SIG-M5 (cell line): ENCODE measurements around the gene CLIP1.
"Not testable (repeated sequence)": the region's sequence is repeated elsewhere in the genome, so short reads cannot be mapped to it uniquely, and the experiment has no call there.

ENCODE experiments used
- DNase-seq: peaks from one replicate; lab custom pipeline; 2025; lab: John Stamatoyannopoulos, UW

The CLIP1 gene

DNA sequence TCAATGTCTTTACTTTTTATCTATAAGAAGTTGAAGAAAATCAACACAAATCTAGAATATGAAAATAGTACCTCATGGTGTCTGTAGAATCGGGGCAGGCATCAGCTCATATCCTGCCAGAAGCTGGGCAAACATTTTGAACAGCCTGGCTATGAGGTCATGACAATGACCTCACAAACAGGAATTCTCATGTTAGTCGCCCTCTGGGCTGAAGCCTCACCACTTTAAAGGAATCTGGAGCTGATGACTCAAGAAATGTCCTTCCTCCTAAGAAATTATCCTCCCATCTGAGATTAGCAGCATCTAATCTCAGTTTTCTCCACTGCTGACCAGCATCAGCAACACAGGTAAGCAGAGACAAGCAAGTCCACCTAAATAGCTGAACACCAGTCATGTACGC is 27.1 kb downstream of the CLIP1 start:
- no peak for DNase-seq

DNA sequence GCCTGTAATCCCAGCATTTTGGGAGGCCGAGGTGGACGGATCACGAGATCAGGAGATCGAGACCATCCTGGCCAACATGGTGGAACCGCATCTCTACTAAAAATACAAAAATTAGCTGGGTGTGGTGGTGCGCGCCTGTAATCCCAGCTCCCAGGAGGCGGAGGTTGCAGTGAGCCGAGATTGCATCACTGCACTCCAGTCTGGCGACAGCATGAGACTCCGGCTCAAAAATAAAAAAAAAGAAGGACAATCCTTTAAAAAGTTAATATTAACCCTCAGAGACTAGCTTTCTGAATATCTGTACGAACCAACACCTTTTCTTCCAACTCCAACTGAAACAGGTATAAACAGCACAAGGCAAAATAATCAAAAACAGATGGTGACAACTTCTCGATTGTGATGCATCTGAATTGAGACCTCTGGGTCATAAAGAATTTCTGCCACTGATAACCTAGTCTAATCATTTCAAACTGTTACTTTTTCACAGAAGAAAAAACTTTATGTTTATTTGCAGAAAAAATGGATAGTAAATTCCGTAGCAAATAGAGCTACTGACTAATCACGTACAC is 27.8 kb downstream of the CLIP1 start:
- DNase-seq, result no peak

DNA sequence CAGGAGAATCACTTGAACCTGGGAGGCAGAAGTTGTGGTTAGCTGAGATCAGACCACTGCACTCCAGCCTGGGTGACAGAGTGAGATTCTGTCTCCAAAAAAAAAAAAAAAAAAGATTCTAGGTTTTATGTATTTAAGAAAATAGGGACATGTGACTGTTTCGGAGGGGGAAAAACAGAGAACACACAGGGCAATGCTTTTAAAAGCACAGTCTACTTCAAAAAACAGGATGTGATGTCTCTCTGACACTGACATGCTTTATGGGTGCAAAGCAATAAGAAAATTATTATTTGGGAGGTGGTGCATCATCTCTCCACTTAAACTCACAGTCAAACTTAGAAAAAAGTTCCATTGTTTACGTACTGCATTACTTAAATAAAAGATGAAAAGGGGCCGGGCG is 28.7 kb downstream of the CLIP1 start:
- DNase-seq, result no peak

DNA sequence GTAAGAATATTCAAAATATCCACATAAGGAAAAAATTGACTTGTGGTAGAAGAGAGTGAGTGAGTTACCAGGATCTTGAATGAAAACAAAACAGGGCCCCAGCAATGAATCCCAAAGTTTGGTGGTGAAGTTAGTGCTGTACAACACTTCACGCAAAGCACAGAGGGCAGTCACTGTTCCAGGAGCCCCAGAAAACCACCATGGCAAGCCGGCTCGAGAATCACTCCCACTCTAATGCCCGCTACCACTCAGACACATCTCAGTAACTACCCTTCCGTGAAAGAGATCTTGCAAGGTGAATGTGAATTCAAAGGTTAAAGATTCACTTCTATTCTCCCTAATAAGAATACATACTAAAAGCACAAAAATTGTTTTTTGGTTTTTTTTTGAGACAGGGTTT is 30.1 kb downstream of the CLIP1 start:
- DNase-seq, result no peak

DNA sequence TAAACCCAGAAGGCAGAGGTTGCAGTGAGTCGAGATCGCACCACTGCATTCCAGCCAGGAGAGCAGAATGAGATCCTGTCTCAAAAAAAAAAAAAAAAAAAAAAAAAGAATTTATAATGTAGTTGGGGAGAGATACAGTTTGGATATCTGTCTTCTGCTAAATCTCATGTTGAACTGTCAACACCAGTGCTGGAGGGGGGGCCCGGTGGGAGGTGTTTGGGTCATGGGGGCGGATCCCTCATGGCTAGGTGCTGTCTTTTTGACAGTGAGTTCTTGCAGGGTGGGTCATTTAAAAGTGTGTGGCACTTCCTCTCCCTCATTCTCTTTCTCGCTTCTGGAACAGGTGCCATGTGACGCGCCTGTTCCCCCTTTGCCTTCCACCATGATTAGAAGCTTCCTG is 32.8 kb downstream of the CLIP1 start:
- DNase-seq, result no peak

DNA sequence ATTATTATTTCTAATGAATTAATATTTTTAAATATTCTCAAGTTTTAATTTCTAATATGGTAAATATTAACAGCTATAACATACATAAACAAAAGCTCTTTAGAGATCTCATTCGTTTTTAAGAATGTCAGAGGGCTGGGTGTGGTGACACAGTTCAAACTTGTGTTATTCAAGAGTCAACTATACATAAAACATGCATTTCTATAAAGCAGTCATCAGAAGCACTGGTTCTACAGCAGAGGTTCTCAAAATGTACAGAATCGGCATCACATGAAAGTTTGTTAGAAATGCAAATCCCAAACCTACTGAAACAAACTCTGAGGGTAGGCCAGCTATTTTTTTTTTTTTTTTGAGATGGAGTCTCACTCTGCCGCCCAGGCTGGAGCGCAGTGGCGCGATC is 34.6 kb downstream of the CLIP1 start:
- no peak for DNase-seq

DNA sequence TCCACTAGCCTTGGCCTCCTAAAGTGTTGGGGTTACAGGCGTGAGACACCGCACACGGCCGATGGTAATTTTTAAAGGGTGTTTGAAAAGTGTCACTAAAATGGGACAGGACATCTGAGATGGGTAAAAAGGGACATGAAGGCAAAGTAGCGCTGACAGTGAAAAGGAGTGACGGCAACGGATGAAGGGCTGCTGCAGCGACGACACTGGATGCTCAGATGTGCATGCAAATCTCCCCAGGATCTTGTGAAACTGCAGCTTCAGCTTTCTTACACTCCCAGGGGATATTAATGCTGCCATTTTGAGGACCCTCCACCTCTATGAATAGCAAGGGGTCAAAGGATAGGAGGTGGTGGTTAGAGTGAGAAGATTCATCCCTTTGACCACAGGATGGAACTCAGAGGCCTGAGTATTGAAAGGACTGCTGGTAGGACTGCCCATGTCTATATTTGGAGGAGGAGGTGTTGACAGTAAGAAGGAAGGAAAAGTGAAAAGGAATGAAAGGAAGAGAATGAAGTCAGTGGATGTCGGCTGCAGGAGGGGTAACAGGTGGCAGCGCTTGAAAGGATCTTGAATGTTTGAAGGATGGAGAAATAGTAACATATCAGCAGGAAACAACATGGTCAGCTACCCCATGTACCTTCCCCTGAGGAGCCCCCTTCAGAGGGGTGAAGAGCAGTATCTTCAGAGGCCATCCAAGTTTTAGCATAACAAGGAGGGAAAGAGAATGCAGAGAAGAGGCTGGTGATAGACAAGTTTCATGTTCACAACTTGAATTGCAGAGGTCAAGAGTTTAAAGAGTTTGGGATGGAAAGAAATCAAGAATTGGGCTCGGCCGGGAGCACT is 37.1 kb downstream of the CLIP1 start:
- no peak for DNase-seq

DNA sequence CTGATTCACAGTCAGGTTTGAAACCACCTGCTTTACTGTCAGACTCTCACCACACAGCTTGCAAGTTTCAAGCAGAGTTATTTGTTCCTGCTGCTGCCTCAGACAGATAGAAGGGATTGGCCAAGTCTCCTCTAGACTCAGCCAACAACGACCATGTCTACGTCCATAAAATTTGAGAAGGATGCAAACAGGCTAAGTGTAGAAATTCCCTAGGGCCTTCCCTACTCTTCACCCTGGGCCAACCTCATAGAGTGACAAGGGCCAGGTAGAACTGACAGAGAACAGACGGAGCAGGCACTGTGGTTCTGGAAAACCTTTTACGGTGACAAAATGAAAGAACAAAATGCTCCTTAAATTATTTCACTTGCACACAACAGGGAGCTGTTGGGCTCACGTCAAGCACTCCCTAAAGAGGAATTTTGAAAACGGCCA is 39.5 kb downstream of the CLIP1 start:
- no peak for DNase-seq

DNA sequence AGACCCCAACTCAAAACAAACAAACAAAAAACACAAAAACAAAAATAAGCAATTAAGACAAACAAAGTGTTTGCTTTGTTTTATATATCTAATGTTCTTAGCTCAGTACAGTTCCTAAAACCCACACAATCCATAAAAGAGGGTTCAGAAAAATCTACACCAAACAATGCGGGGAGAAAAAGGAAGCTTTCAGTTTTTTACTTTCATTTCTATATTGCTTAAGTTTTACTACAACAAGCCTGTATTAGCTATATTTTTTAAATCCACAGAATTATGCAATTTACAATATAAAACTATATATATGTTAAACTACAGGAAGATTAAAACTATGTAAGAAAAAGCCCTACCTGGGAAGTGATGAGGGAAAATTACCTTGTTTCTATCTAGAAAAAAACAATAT is 41.4 kb downstream of the CLIP1 start:
- no peak for DNase-seq

DNA sequence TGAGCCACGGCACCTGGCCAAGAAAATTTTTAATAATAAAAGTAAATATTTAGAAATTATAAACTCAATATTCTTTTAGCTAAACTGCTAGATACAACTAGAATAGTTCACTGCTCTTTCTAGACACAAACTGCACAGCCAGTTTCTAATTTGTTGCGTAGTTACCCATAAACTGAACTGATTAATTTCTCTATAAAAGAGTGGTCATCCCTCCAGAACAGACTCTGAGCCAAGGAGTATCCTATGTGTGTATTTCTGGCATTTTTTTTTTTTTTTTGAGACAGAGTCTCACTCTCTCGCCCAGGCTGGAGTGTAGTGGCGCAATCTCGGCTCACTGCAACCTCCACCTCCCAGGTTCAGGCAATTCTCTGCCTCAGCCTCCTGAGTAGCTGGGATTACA is 45.7 kb downstream of the CLIP1 start:
- DNase-seq, result not testable (repeated sequence)

DNA sequence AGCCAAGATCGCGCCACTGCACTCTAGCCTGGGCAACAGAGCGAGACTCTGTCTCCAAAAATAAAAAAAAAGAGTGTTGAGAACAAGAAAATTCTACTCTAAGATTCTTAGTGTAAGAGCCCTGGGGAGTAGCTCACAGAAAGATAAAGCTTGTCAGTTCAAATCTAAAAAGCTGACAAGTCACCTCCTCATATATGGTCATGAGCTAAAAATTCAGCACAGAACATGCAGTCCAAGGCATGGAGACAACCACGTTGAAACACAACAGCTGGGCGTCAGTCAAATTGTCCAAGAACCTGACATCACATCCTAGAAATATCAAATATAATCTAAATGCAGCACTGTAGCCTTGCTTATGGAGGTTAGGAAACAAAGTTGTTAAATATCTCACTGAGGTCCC is 47.8 kb downstream of the CLIP1 start:
- no peak for DNase-seq

DNA sequence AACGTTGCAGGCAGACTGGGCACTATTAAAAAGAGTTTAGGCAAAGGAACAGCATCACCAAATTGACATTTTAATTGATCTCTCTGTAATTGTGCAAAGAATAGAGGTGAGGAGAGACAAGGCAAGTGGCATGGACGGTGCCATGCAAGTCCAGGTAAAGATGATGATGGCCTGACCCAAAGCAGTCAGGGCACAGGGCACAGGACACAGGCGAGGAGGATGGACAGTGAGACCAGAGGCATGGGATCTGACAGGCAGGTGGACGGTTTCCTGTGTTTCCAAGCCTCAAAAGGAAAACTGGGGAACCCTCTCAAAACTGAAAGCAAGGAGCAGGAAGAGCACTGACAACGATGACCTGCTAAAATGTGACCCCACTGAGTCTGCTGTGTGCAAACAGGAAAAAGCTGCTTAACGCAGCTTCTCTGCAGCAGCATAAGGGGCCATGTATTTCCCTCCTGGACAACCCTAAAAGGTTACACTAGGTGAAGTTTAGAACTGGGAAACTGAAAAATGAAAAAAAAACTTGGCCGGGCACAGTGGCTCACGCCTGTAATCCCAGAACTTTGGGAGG is 50.9 kb downstream of the CLIP1 start:
- DNase-seq, result no peak

DNA sequence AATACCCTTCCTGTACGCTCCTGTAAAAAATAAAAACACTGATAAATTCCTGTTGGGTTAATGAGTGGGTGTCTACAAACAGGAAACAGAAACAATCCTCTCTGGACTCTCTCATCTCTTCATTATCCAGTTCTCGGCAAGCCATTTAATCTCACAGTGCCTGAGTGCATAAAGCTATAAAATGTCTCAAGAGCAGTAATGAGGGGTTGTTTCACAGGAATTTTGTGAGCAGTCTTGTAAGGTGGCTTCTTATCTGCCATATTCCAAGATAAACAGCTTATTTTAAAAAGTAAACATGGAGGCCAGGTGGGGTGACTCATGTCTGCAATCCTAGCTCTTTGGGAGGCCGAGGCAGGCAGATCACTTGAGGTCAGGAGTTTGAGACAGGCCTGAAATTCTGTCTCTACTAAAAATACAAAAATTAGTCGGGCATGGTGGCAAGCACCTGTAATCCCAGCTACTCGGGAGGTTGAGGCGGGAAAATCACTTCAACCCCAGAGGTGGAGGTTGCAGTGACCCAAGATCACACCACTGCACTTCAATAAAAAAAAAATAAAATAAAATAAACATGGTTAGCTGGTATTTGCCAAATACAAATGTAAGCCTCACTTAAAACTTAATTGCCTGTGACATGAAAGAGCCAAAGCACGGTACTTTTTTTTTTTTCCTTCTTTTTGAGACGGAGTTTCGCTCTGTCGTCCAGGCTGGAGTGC is 54.0 kb downstream of the CLIP1 start:
- DNase-seq, result no peak

DNA sequence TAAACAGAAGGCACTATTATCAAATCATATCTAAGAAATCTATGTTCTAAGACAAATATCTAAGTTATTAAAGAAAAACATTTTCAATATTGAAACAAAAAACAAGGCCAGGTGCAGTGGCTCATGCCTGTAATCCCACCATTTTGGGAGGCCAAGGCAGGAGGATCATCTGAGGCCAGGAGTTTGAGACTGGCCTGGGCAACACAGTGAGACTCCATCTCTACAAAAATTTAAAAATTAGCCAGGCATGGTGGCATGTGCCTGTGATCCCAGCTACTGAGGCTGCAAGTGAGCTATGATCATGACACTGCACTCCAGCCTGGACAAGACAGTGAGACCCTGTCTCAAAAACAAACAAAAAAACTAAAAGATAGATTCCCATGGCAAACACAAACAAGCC is 54.8 kb downstream of the CLIP1 start:
- not testable (repeated sequence) for DNase-seq

DNA sequence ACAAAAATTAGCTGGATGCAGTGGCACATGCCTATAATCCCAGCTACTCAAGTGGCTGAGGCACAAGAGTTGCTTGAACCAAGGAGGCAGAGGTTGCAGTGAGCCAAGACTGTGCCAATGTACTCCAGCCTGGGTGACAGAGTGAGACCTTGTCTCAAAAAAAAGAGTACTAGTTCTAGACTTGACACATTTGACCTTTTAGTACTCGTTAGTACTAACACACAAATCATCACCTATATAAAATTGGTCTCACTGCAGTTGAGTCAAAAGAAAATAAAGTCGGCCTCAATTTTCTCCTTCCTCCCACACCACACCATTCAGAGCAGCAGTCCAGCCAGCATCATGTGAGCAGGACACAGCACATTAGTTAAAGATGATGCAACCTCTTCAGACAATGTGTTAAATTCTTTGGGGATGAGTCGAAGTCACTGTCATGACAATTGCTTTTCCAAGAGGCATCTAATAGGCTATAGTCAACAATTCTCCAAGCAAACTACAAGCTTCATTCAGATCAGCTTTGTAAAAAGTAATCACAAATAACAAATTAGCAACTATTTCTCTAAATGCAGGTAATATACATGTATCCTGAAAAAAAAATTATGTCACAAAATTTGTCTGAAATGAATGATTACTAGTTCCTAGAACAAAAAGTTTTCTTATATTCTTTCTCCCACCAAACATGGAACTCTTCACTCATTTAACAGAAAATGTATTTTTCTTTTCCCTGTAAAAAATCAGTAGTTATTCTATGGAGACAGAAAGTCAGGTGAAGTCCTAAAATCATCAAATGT is 55.6 kb downstream of the CLIP1 start:
- no peak for DNase-seq

DNA sequence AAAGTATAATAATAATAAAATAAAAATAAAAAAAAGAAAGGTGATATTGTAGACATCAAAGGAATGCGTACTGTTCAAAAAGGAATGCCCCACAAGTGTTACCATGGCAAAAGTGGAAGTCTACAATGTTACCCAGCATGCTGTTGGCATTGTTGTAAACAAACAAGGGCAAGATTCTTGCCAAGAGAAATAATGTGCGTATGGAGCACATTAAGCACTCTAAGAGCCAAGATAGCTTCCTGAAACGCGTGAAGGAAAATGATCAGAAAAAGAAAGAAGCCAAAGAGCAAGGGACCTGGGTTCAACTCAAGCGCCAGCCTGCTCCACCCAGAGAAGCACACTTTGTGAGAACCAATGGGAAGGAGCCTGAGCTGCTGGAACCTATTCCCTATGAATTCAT is 57.2 kb downstream of the CLIP1 start:
- not testable (repeated sequence) for DNase-seq

DNA sequence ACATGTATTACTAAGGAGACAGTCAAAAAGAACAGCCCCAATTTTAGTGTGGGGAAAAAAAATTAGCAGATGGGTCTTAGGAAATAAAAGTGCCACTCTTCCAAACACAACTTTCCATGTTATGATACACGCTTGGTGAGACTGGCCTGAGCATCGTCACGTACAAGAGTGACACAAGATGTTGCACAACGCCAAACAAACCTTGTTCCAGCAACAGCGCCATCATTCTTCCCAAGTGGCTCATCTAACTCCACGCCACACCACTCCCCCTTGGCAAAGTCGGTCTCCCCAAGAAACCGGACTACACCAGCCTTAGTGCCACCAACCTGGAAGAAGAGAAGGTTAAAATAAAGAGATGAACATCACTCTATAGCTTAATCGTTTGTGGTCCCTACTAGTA is 58.7 kb downstream of the CLIP1 start:
- no peak for DNase-seq

DNA sequence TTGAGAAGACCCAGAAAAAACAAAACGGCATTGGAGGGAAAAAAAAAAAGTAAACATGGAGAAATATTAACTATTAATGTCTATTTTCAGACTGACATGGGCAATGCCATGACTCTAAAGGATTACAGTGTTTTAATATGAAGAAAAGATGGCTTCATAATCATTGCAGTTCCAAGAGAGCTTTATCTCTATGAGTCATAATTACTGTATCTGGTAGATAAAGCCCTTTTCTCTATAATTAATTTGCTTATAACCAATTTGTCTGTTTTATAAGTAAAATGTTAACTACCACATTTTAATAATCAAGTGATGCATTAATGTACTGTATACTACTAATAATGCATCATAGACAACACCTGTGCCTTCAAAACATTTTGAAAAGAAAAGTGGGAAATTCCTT is 59.7 kb downstream of the CLIP1 start:
- DNase-seq, result no peak

DNA sequence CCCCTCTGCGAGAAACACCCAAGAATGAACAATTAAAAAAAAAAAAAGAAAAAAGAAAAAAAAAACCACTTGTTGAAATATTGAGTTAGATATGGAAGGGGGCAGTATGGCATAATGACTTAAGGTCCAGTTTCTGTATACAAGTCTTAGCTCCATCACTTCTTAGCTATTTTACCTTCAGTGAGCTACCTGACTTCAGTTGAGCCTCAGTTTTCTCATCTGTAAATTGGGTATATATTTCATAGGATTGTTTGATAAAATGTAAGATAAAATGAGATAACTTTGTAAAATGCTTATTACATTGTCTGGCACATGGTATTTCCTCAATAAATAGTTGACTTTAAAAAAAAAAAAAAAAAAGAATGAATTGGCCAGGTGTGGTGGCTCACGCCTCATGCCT is 64.1 kb downstream of the CLIP1 start:
- not testable (repeated sequence) for DNase-seq

DNA sequence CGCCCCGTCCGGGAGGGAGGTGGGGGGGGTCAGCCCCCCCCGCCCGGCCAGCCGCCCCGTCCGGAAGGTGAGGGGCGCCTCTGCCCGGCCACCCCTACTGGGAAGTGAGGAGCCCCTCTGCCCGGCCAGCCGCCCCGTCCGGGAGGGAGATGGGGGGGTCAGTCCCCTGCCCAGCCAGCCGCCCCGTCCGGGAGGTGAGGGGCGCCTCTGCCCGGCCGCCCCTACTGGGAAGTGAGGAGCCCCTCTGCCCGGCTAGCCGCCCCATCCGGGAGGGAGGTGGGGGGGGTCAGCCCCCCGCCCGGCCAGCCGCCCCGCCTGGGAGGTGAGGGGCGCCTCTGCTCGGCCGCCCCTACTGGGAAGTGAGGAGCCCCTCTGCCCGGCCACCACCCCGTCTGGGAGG is 64.9 kb downstream of the CLIP1 start:
- not testable (repeated sequence) for DNase-seq

DNA sequence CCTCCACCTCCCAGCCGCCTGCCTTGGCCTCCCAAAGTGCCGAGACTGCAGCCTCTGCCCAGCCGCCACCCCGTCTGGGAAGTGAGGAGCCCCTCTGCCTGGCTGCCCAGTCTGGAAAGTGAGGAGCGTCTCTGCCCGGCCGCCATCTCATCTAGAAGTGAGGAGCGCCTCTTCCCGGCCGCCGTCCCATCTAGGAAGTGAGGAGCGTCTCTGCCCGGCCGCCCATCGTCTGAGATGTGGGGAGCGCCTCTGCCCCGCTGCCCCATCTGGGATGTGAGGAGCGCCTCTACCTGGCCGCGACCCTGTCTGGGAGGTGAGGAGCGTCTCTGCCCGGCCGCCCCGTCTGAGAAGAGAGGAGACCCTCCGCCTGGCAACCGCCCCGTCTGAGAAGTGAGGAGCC is 65.5 kb downstream of the CLIP1 start:
- not testable (repeated sequence) for DNase-seq

DNA sequence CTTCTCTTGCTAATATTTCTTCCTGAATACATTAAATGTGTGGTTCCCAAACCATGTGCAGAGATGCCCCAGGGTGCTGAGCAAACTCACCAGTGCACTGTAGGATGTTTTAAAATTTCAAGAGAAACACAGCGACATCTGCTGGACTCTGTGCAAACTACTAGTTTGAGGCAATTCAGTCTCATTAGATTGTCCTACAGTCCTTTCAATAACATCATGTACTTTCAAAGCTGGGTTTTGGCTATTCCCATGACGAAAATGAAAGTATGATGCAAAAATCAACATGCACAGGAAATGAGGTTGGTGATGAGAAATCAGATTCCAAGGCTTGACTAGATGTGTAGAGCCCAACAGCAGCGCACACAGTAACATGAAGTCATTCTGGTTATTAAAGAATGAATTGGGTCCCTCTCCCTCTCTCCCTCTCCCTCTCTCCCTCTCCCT is 66.3 kb downstream of the CLIP1 start:
- DNase-seq, result no peak
